Measurements from ENCODE around the gene TENM3. TPM values are rescaled to one million over a fixed set of nuclear protein-coding genes. Genes with fewer than 3 reads are reported as not detected.

TENM3 gene
- total and polyA plus RNA-seq, 9 donors: 11.0 to 32.9 (median 23.2) TPM

GRCh38 chr4:182278729-182279128 is 35.5 kb downstream of the TENM3 start:
- Histone ChIP-seq H3K4me1 (ENCODE audit: control insufficient read depth, insufficient read depth, low read length) (no peaks in the 10 kb centered on the region), H3K27ac (ENCODE audit: low read length) (no peak overlapping the region), H3K27me3 (ENCODE audit: control insufficient read depth, insufficient read depth, low read length) (no peaks in the 10 kb centered on the region), H3K4me3 (ENCODE audit: low read length) (no peak overlapping the region), H3K36me3 (ENCODE audit: control insufficient read depth, insufficient read depth, low read length) (no peaks in the 10 kb centered on the region), H3K9me3 (replicated peaks; ENCODE audit: control insufficient read depth, low read depth, low read length) (no peaks in the 10 kb centered on the region)
- no peak for DNase-seq
- WGBS (ENCODE audit: insufficient coverage): 93% methylated on average over 8 of the region's 11 CpGs

GRCh38 chr4:182280436-182281111 is 37.4 kb downstream of the TENM3 start:
- H3K9me3 ChIP-seq (replicated peaks; ENCODE audit: control insufficient read depth, low read depth, low read length): no peaks in the 10 kb centered on the region
- DNase-seq: no peak
- H3K4me1 ChIP-seq (ENCODE audit: control insufficient read depth, insufficient read depth, low read length): no peaks in the 10 kb centered on the region
- no peak overlapping the region for H3K27ac ChIP-seq (ENCODE audit: low read length)
- no peak overlapping the region for H3K4me3 ChIP-seq (ENCODE audit: low read length)
- 93% methylated on average over 3 of the region's 7 CpGs for WGBS (ENCODE audit: insufficient coverage)
- no peaks in the 10 kb centered on the region for H3K27me3 ChIP-seq (ENCODE audit: control insufficient read depth, insufficient read depth, low read length)
- H3K36me3 ChIP-seq (ENCODE audit: control insufficient read depth, insufficient read depth, low read length): no peaks in the 10 kb centered on the region

GRCh38 chr4:182286035-182286434 is 42.8 kb downstream of the TENM3 start:
- WGBS (ENCODE audit: insufficient coverage): 88% methylated on average over 1 of the region's 3 CpGs
- no peak for DNase-seq
- no peaks in the 10 kb centered on the region for H3K36me3 ChIP-seq (ENCODE audit: control insufficient read depth, insufficient read depth, low read length)
- H3K4me3 ChIP-seq (ENCODE audit: low read length): no peak overlapping the region
- H3K27me3 ChIP-seq (ENCODE audit: control insufficient read depth, insufficient read depth, low read length): no peaks in the 10 kb centered on the region
- no peak overlapping the region for H3K27ac ChIP-seq (ENCODE audit: low read length)
- peaks cover 3% of the 10 kb centered on the region for H3K4me1 ChIP-seq (ENCODE audit: control insufficient read depth, insufficient read depth, low read length)
- no peaks in the 10 kb centered on the region for H3K9me3 ChIP-seq (replicated peaks; ENCODE audit: control insufficient read depth, low read depth, low read length)

GRCh38 chr4:182286931-182287330 is 43.7 kb downstream of the TENM3 start:
- Histone ChIP-seq H3K4me1 (ENCODE audit: control insufficient read depth, insufficient read depth, low read length) (peaks cover 3% of the 10 kb centered on the region), H3K27me3 (ENCODE audit: control insufficient read depth, insufficient read depth, low read length) (no peaks in the 10 kb centered on the region), H3K36me3 (ENCODE audit: control insufficient read depth, insufficient read depth, low read length) (no peaks in the 10 kb centered on the region), H3K27ac (ENCODE audit: low read length) (no peak overlapping the region), H3K9me3 (replicated peaks; ENCODE audit: control insufficient read depth, low read depth, low read length) (no peaks in the 10 kb centered on the region), H3K4me3 (ENCODE audit: low read length) (no peak overlapping the region)
- WGBS (ENCODE audit: insufficient coverage): 94% methylated on average over 7 of the region's 7 CpGs
- DNase-seq: no peak

- H3K9me3 ChIP-seq (replicated peaks; ENCODE audit: control insufficient read depth, low read depth, low read length): no peaks in the 10 kb centered on the region
- peaks cover 3% of the 10 kb centered on the region for H3K4me1 ChIP-seq (ENCODE audit: control insufficient read depth, insufficient read depth, low read length)
- H3K4me3 ChIP-seq (ENCODE audit: low read length): no peak overlapping the region
- no peaks in the 10 kb centered on the region for H3K27me3 ChIP-seq (ENCODE audit: control insufficient read depth, insufficient read depth, low read length)
- H3K27ac ChIP-seq (ENCODE audit: low read length): no peak overlapping the region
- WGBS (ENCODE audit: insufficient coverage): 100% methylated on average over 3 of the region's 7 CpGs
- DNase-seq: no peak
- H3K36me3 ChIP-seq (ENCODE audit: control insufficient read depth, insufficient read depth, low read length): no peaks in the 10 kb centered on the region
These were observed 45.3 kb downstream of the TENM3 start for GRCh38 chr4:182288534-182288933.

GRCh38 chr4:182289809-182290208 is 46.6 kb downstream of the TENM3 start:
- H3K27ac ChIP-seq (ENCODE audit: low read length): no peak overlapping the region
- H3K27me3 ChIP-seq (ENCODE audit: control insufficient read depth, insufficient read depth, low read length): no peaks in the 10 kb centered on the region
- 80% methylated on average over 8 of the region's 13 CpGs for WGBS (ENCODE audit: insufficient coverage)
- no peak overlapping the region for H3K4me3 ChIP-seq (ENCODE audit: low read length)
- DNase-seq: no peak
- H3K4me1 ChIP-seq (ENCODE audit: control insufficient read depth, insufficient read depth, low read length): peaks cover 3% of the 10 kb centered on the region
- H3K9me3 ChIP-seq (replicated peaks; ENCODE audit: control insufficient read depth, low read depth, low read length): no peaks in the 10 kb centered on the region
- H3K36me3 ChIP-seq (ENCODE audit: control insufficient read depth, insufficient read depth, low read length): no peaks in the 10 kb centered on the region

GRCh38 chr4:182291175-182291574 is 48.0 kb downstream of the TENM3 start:
- H3K36me3 ChIP-seq (ENCODE audit: control insufficient read depth, insufficient read depth, low read length): no peaks in the 10 kb centered on the region
- H3K27me3 ChIP-seq (ENCODE audit: control insufficient read depth, insufficient read depth, low read length): no peaks in the 10 kb centered on the region
- peaks cover 3% of the 10 kb centered on the region for H3K4me1 ChIP-seq (ENCODE audit: control insufficient read depth, insufficient read depth, low read length)
- H3K9me3 ChIP-seq (replicated peaks; ENCODE audit: control insufficient read depth, low read depth, low read length): no peaks in the 10 kb centered on the region
- H3K27ac ChIP-seq (ENCODE audit: low read length): no peak overlapping the region
- no peak overlapping the region for H3K4me3 ChIP-seq (ENCODE audit: low read length)
- WGBS (ENCODE audit: insufficient coverage): 86% methylated on average over 8 of the region's 8 CpGs
- DNase-seq: no peak

- H3K4me1 ChIP-seq (ENCODE audit: control insufficient read depth, insufficient read depth, low read length): no peaks in the 10 kb centered on the region
- H3K27me3 ChIP-seq (ENCODE audit: control insufficient read depth, insufficient read depth, low read length): no peaks in the 10 kb centered on the region
- no peak overlapping the region for H3K4me3 ChIP-seq (ENCODE audit: low read length)
- H3K27ac ChIP-seq (ENCODE audit: low read length): no peak overlapping the region
- H3K36me3 ChIP-seq (ENCODE audit: control insufficient read depth, insufficient read depth, low read length): no peaks in the 10 kb centered on the region
- WGBS (ENCODE audit: insufficient coverage): 82% methylated on average over 4 of the region's 11 CpGs
- no peak for DNase-seq
- H3K9me3 ChIP-seq (replicated peaks; ENCODE audit: control insufficient read depth, low read depth, low read length): no peaks in the 10 kb centered on the region
These were observed 48.5 kb downstream of the TENM3 start for GRCh38 chr4:182291597-182292270.

- no peak overlapping the region for H3K4me3 ChIP-seq (ENCODE audit: low read length)
- no peaks in the 10 kb centered on the region for H3K4me1 ChIP-seq (ENCODE audit: control insufficient read depth, insufficient read depth, low read length)
- H3K9me3 ChIP-seq (replicated peaks; ENCODE audit: control insufficient read depth, low read depth, low read length): no peaks in the 10 kb centered on the region
- H3K36me3 ChIP-seq (ENCODE audit: control insufficient read depth, insufficient read depth, low read length): no peaks in the 10 kb centered on the region
- 100% methylated on average over 1 of the region's 4 CpGs for WGBS (ENCODE audit: insufficient coverage)
- H3K27ac ChIP-seq (ENCODE audit: low read length): no peak overlapping the region
- DNase-seq: no peak
- no peaks in the 10 kb centered on the region for H3K27me3 ChIP-seq (ENCODE audit: control insufficient read depth, insufficient read depth, low read length)
These were observed 49.4 kb downstream of the TENM3 start for GRCh38 chr4:182292612-182293011.

- no peak for DNase-seq
- H3K4me3 ChIP-seq (ENCODE audit: low read length): no peak overlapping the region
- WGBS (ENCODE audit: insufficient coverage): 70% methylated on average over 4 of the region's 14 CpGs
- no peaks in the 10 kb centered on the region for H3K9me3 ChIP-seq (replicated peaks; ENCODE audit: control insufficient read depth, low read depth, low read length)
- H3K36me3 ChIP-seq (ENCODE audit: control insufficient read depth, insufficient read depth, low read length): no peaks in the 10 kb centered on the region
- no peak overlapping the region for H3K27ac ChIP-seq (ENCODE audit: low read length)
- H3K4me1 ChIP-seq (ENCODE audit: control insufficient read depth, insufficient read depth, low read length): no peaks in the 10 kb centered on the region
- H3K27me3 ChIP-seq (ENCODE audit: control insufficient read depth, insufficient read depth, low read length): no peaks in the 10 kb centered on the region
These were observed 50.6 kb downstream of the TENM3 start for GRCh38 chr4:182293691-182294255.

Data from muscle of leg (tissue), 11 donors.